ENCODE results near the gene RNF112. TPM values are rescaled to one million over a fixed set of nuclear protein-coding genes. Genes with fewer than 3 reads are reported as not detected.

The RNF112 gene
- total RNA-seq, 1 experiment from 2014 or later = 0.09 TPM

DNA sequence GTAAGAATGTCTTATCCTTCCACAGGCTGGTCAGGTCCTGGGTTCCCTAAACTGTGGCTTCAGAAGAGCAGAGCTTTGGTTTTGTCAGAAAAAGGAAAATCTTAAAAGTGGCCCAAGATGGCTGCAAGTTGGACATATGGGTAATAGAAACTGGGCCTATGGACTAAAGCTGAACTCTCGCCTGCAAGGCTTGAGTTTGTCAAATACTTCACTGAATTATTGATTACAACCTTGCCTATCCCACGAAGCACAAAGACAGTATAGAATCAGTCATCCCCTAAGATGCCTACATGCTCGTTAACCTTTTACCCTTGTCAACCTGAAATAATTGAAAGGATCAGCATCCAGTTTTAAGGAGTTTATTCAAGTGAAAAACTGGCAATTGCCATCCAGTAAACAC lies 20.7 kb downstream of the RNF112 start:
- CTCF ChIA-PET = no interaction called here
- Histone ChIP-seq H3K4me1 (ENCODE audit: insufficient read depth, low read length, poor library complexity, severe bottlenecking) (no peaks in the 10 kb centered on the region), H3K4me3 (ENCODE audit: low read depth, low read length, poor library complexity, severe bottlenecking) (no peak overlapping the region), H3K9me3 (ENCODE audit: low read depth, low read length, poor library complexity, severe bottlenecking) (no peaks in the 10 kb centered on the region), H3K27me3 (replicated peaks; ENCODE audit: insufficient read depth, low read depth, low read length, poor library complexity) (no peaks in the 10 kb centered on the region), H3K36me3 (ENCODE audit: insufficient read depth, low read length, poor library complexity, severe bottlenecking) (no peaks in the 10 kb centered on the region), H3K27ac (ENCODE audit: low read depth, low read length, poor library complexity, severe bottlenecking) (no peak overlapping the region)
- no peak for TF ChIP-seq EZH2 (IDR thresholded peaks at IDR 0.05; ENCODE audit: borderline replicate concordance, low read depth, low read length, poor library complexity, severe bottlenecking)
- TF ChIP-seq, protein P1, sequence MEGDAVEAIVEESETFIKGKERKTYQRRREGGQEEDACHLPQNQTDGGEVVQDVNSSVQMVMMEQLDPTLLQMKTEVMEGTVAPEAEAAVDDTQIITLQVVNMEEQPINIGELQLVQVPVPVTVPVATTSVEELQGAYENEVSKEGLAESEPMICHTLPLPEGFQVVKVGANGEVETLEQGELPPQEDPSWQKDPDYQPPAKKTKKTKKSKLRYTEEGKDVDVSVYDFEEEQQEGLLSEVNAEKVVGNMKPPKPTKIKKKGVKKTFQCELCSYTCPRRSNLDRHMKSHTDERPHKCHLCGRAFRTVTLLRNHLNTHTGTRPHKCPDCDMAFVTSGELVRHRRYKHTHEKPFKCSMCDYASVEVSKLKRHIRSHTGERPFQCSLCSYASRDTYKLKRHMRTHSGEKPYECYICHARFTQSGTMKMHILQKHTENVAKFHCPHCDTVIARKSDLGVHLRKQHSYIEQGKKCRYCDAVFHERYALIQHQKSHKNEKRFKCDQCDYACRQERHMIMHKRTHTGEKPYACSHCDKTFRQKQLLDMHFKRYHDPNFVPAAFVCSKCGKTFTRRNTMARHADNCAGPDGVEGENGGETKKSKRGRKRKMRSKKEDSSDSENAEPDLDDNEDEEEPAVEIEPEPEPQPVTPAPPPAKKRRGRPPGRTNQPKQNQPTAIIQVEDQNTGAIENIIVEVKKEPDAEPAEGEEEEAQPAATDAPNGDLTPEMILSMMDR (conservative IDR thresholded peaks at IDR 0.05; ENCODE audit: low read depth, low read length) = no peak
- DNase-seq (ENCODE audit: low spot score) = no peak
- no TSS peak for BruUV-seq (replicated peaks)
- intact Hi-C loops (cut with micrococcal nuclease; ENCODE audit: unreplicated experiment) = no loop called here
- POLR2A ChIA-PET (ENCODE audit: low non-redundant PET) = no interaction called here

DNA sequence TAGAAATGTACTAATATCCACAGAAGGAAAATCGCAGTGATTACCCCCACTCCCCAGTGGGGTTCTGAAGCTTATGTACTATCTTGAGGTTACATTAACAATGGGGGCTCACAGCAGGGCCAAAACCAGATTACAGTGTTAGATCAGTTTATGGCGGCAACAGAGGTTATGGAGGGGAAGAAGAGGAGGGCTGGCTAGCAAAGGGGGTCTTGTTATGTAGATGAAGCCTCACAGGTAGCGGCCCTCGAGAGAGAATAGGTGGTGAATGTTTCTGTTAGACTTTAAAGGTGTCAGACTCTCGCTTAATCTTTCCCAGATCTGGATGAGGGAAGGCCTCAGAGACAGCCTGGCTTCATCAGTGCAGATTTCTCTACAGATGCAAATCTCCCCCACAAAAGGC lies 22.2 kb downstream of the RNF112 start:
- ChIA-PET CTCF (no interaction called here), POLR2A (ENCODE audit: low non-redundant PET) (no interaction called here)
- intact Hi-C loops (cut with micrococcal nuclease; ENCODE audit: unreplicated experiment) = no loop called here
- Histone ChIP-seq H3K4me1 (ENCODE audit: insufficient read depth, low read length, poor library complexity, severe bottlenecking) (no peaks in the 10 kb centered on the region), H3K4me3 (ENCODE audit: low read depth, low read length, poor library complexity, severe bottlenecking) (no peak overlapping the region), H3K27me3 (replicated peaks; ENCODE audit: insufficient read depth, low read depth, low read length, poor library complexity) (no peaks in the 10 kb centered on the region), H3K9me3 (ENCODE audit: low read depth, low read length, poor library complexity, severe bottlenecking) (no peaks in the 10 kb centered on the region), H3K27ac (ENCODE audit: low read depth, low read length, poor library complexity, severe bottlenecking) (no peak overlapping the region), H3K36me3 (ENCODE audit: insufficient read depth, low read length, poor library complexity, severe bottlenecking) (no peaks in the 10 kb centered on the region)
- TF ChIP-seq, protein P1 (conservative IDR thresholded peaks at IDR 0.05; ENCODE audit: low read depth, low read length) = no peak
- no peak for TF ChIP-seq EZH2 (IDR thresholded peaks at IDR 0.05; ENCODE audit: borderline replicate concordance, low read depth, low read length, poor library complexity, severe bottlenecking)
- no peak for DNase-seq (ENCODE audit: low spot score)
- BruUV-seq (replicated peaks) = no TSS peak

DNA sequence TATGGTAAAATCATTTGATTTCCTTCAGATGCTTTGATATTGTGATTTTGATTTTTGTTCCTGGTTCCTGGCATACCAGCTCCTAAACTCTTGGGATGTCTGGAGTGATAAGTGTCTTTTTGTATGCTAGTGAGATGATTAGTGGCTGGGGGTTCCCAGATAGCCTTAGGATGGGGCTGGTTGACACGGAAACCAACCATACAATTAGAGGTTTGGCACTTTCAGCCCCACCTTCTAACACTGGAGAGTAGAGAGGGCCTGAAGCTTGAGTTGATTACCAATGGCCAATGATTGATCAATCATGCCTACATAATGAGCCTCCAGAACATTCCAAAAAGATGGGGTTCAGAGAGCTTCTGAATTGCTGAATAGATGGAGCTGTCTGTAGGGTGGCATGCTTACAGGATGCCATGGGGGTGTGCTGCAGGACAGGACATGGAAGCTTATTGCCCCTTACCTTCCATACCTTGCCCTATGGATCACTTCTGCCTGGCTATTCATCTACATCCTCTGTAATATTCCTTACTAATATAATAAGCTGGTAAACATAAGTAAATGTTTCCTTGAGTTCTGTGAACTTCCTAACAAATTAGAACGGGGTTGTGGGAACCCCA lies 22.8 kb downstream of the RNF112 start:
- TF ChIP-seq EZH2 (IDR thresholded peaks at IDR 0.05; ENCODE audit: borderline replicate concordance, low read depth, low read length, poor library complexity, severe bottlenecking) = no peak
- TF ChIP-seq, protein P1 (conservative IDR thresholded peaks at IDR 0.05; ENCODE audit: low read depth, low read length) = no peak

More for the DNA sequence above, 22.8 kb downstream of the RNF112 start:
- no peak overlapping the region for H3K4me3 ChIP-seq (ENCODE audit: low read depth, low read length, poor library complexity, severe bottlenecking)
- CTCF ChIA-PET = no interaction called here
- no peaks in the 10 kb centered on the region for H3K4me1 ChIP-seq (ENCODE audit: insufficient read depth, low read length, poor library complexity, severe bottlenecking)
- no peaks in the 10 kb centered on the region for H3K36me3 ChIP-seq (ENCODE audit: insufficient read depth, low read length, poor library complexity, severe bottlenecking)
- no peak overlapping the region for H3K27ac ChIP-seq (ENCODE audit: low read depth, low read length, poor library complexity, severe bottlenecking)
- no peak for DNase-seq (ENCODE audit: low spot score)
- H3K9me3 ChIP-seq (ENCODE audit: low read depth, low read length, poor library complexity, severe bottlenecking) = no peaks in the 10 kb centered on the region
- intact Hi-C loops (cut with micrococcal nuclease; ENCODE audit: unreplicated experiment) = no loop called here
- no peaks in the 10 kb centered on the region for H3K27me3 ChIP-seq (replicated peaks; ENCODE audit: insufficient read depth, low read depth, low read length, poor library complexity)
- BruUV-seq (replicated peaks) = no TSS peak
- POLR2A ChIA-PET (ENCODE audit: low non-redundant PET) = no interaction called here

Measured in A673 (cell line).